Thoracic aorta (tissue), 2 donors: ENCODE results near the gene TMEM266. TPM values are rescaled to one million over a fixed set of nuclear protein-coding genes. Genes with fewer than 3 reads are reported as not detected.

Experiments
- ATAC-seq: fragments of 150-250 bp; one replicate; pipeline ENCODE4 v1.8.0; 2017; ENCODE audit warnings: low read depth; ENCODE audit not compliant: insufficient number of reproducible peaks, low FRiP score
- DNase-seq: peaks from one replicate; pipeline ENCODE4 v3.0.0-alpha.2; 2020; ENCODE audit warnings: low spot score
- H3K27ac ChIP-seq, 2 donors: fragments of 200-600 bp; sonication (generic); 1 replicate in 1 of 2; 2 replicates in 1 of 2; pipeline ENCODE4 v1.5.1; 2016; ENCODE audit warnings: mild to moderate bottlenecking in 2 of 2, moderate library complexity in 2 of 2
- H3K27me3 ChIP-seq: fragments of 200-600 bp; sonication (generic); replicated peaks from 2 replicates; pipeline ENCODE4 v1.6.0; 2016; ENCODE audit warnings: mild to moderate bottlenecking; ENCODE audit not compliant: insufficient read depth
- H3K36me3 ChIP-seq: fragments of 200-600 bp; sonication (generic); one replicate; pipeline ENCODE4 v1.5.1; 2016
- H3K4me1 ChIP-seq, 2 donors: fragments of 200-600 bp; sonication (generic); 1 replicate in 1 of 2; 2 replicates in 1 of 2; pipeline versions ENCODE4 v1.5.1 to v1.6.0; 2016; ENCODE audit warnings: low read depth in 2 of 2, mild to moderate bottlenecking in 1 of 2; ENCODE audit not compliant: control insufficient read depth in 1 of 2
- H3K4me3 ChIP-seq: fragments of 200-600 bp; sonication (generic); 2 replicates; pipeline ENCODE4 v1.5.1; 2016; ENCODE audit warnings: mild to moderate bottlenecking
- H3K9me3 ChIP-seq: fragments of 200-600 bp; sonication (generic); 2 replicates; pipeline ENCODE4 v1.5.1; 2016
- total RNA-seq, 2 donors: library from RNA; depleted of rRNA; stranded (reverse); fragments of >200 nt; gene quantifications; one replicate each; pipeline versions ENCODE4 v1.1.0 to v1.2.3, GENCODE V29; 2016
- TF ChIP-seq, protein P1 (sequence below): fragments of 200-600 bp; sonication (generic); IDR thresholded peaks from one replicate; pipeline ENCODE4 v1.5.1; 2019; ENCODE audit warnings: antibody characterized with exemption

The TMEM266 gene
- total RNA-seq, 2 donors from 2014 or later: not detected

DNA sequence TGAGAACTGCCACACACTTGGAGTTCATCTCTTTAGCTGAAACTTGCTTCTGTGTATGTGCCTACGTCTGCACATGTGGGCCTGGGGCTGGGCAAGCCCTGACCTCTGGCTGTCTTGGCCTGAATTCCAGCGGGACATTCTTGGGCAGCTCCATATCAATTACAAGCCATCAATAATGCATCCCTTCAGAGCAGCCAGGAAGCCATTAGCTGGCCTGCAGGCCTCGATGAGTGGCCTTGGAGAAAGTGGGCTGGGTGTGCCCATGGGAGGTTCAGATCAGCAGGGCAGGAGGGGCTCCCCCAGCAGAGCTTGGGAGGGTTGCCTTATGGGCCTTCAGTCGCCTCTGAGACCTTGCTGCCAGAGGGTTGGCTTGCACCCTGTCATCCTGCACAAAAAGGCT lies 127.4 kb downstream of the TMEM266 start:
- TF ChIP-seq, protein P1, sequence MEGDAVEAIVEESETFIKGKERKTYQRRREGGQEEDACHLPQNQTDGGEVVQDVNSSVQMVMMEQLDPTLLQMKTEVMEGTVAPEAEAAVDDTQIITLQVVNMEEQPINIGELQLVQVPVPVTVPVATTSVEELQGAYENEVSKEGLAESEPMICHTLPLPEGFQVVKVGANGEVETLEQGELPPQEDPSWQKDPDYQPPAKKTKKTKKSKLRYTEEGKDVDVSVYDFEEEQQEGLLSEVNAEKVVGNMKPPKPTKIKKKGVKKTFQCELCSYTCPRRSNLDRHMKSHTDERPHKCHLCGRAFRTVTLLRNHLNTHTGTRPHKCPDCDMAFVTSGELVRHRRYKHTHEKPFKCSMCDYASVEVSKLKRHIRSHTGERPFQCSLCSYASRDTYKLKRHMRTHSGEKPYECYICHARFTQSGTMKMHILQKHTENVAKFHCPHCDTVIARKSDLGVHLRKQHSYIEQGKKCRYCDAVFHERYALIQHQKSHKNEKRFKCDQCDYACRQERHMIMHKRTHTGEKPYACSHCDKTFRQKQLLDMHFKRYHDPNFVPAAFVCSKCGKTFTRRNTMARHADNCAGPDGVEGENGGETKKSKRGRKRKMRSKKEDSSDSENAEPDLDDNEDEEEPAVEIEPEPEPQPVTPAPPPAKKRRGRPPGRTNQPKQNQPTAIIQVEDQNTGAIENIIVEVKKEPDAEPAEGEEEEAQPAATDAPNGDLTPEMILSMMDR: no peak
- Histone ChIP-seq H3K4me3 (no peak overlapping the region), H3K36me3 (no peaks in the 10 kb centered on the region), H3K4me1 (peaks cover 0 to 12% of the 10 kb centered on the region in 2 donors), H3K9me3 (no peaks in the 10 kb centered on the region), H3K27me3 (no peaks in the 10 kb centered on the region), H3K27ac (no peak overlapping the region)
- DNase-seq: no peak
- no peak for ATAC-seq

- H3K4me3 ChIP-seq: no peak overlapping the region
- TF ChIP-seq, protein P1: no peak
- no peaks in the 10 kb centered on the region for H3K36me3 ChIP-seq
- peaks cover 0 to 12% of the 10 kb centered on the region in 2 donors for H3K4me1 ChIP-seq
- DNase-seq: no peak
- ATAC-seq: no peak
- no peaks in the 10 kb centered on the region for H3K9me3 ChIP-seq
- no peaks in the 10 kb centered on the region for H3K27me3 ChIP-seq
- no peak overlapping the region for H3K27ac ChIP-seq
Measured at GRCh38 chr15:76189106-76189505, 129.3 kb downstream of the TMEM266 start.

- TF ChIP-seq, protein P1: no peak
- ATAC-seq: no peak
- H3K27ac ChIP-seq: no peak overlapping the region
Measured at GRCh38 chr15:76190070-76190564, 130.3 kb downstream of the TMEM266 start.

DNA sequence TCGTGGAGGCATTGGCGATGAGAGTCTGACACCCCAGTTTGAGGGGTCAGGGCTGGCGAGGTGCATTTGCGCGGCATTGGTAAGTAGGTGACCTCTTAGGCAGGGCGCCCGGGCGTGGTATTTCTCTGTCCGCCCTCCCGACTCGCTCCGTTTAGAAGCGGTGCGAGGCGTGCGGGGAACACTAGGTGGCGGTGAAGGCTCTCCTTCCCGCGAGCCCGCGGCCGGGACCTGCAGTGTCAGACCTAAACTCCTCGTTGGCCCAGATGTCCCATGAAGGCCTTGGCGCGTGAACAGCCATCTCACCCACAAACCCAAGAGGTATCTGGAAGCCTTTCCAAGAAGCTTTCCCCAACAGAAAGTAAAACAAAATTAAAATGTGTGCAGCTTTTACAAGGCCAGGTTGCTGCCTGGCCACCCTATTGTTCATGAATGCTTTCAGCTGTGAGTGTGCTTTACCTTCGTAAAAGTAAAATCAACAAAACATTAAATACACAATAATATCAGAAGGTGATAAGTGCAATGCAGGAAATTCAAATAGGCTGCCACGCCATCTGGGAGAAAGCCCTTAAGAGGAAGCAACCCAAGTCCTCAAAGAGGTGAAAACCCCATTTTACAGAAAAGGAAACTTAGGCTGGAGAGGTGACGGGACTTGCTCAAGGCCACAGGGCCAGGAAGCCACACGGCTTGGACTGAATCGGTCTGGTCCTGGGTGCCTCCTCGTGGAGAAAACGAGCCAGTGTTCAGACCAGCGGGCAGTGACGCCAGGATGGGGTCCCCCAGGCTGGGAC lies 131.2 kb downstream of the TMEM266 start:
- peak overlapping the region; percentile 39 for H3K4me3 ChIP-seq
- DNase-seq: peak; percentile 36
- no peaks in the 10 kb centered on the region for H3K36me3 ChIP-seq
- no peaks in the 10 kb centered on the region for H3K9me3 ChIP-seq
- no peak overlapping the region for H3K27ac ChIP-seq
- TF ChIP-seq, protein P1: peak; percentile 93
- H3K27me3 ChIP-seq: no peaks in the 10 kb centered on the region
- peaks cover 2 to 14% of the 10 kb centered on the region in 2 donors for H3K4me1 ChIP-seq
- no peak for ATAC-seq

More at GRCh38 chr15:76190070-76190564, 130.3 kb downstream of the TMEM266 start:
- H3K36me3 ChIP-seq: no peaks in the 10 kb centered on the region
- no peak overlapping the region for H3K4me3 ChIP-seq
- H3K9me3 ChIP-seq: no peaks in the 10 kb centered on the region
- DNase-seq: no peak
- peaks cover 0 to 12% of the 10 kb centered on the region in 2 donors for H3K4me1 ChIP-seq
- no peaks in the 10 kb centered on the region for H3K27me3 ChIP-seq

DNA sequence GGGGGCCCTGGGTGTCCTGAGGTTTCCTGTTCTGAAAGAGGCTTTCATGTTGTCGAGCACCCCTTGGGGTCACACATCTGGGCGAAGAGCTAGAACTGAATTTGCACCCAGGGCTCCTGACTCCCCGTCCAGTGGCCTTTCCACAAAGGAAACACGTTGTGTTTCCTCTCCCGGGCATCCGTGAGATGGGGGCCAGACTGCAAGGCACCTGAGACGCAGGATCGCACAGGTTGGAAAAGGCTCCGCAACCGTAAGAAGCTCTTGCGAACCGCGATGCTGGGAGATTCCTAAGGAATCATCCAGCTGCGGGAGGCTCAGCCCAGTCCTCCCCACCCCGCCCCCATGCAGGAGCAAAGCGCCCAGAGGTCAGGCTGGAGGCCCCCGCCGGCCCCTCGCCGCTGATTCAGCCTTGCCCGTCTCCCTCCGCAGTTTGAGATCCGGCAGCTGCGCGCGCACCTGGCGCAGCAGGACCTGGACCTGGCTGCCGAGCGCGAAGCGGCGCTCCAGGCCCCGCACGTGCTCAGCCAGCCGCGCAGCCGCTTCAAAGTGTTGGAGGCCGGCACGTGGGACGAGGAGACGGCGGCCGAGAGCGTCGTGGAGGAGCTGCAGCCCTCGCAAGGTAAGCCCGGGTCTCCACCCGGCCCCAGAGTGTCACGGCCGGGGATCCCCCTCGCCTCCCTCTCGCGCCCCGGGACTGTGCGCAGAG lies 131.9 kb downstream of the TMEM266 start:
- Histone ChIP-seq H3K27ac (no peak overlapping the region), H3K36me3 (no peaks in the 10 kb centered on the region), H3K27me3 (no peaks in the 10 kb centered on the region), H3K9me3 (no peaks in the 10 kb centered on the region), H3K4me3 (no peak overlapping the region), H3K4me1 (peaks cover 8 to 18% of the 10 kb centered on the region in 2 donors)
- no peak for DNase-seq
- ATAC-seq: no peak
- TF ChIP-seq, protein P1: no peak
